NCI-H446 (cell line): ENCODE data around the gene PLCXD1.

Experiments used
- DNase-seq, 2 experiments: peaks; one replicate each; lab custom pipeline; 2025; lab: John Stamatoyannopoulos, UW

PLCXD1 gene

DNA sequence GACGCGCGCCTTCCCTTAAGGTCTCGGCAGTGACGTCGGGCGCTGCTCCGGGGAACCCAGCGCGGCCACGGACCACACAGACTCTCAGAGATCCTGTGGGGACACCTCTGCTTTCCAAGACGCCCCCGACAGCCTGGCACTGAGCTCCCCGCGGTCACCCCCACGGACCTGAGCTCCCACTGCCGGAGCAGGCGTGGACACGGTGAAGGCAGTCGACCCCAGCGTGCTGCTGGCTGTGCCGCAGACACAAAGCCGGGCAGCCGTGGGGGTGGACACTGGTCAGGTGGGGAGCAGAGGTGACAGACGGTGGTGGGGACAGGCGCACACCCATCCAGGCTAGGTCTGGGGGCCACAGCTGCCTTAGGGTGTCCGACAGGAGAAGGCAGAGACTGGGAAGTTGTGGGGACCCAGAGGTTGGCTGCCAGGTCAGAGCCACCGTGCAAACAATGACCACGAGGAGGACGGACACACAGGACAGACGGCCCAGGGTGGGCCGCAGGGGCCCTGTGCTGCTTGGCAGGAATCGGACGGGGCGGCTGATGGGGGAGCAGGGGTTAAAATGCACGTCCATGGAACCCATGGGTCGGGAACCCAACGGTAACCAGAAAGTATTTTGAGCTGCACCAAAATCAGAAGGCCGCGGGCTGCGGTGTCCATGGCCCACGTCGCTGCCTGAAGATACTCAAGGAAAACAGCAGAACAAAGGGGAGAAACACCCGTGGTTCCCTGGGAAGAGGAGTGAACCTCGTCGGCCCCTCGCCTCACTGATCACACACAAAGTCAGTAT lies 54.0 kb downstream of the PLCXD1 start:
- DNase-seq: no peak

DNA sequence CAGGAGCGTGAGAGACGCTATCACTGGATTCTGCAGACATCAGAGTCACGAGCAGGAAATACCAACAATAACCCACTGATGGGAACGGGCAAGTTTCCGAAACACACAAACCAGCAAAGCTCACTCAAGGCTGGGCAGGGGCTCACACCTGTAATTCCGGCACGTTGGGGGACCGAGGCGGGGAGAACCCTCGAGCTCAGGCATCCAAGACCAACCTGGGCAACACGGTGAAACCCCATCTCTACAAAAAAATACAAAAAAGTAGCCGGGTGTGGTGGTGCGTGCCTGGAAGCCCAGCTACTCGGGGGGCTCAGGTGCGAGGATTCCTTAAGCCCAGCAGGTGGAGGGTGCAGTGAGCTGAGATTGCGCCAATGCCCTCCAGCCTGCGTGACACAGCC lies 54.6 kb downstream of the PLCXD1 start:
- DNase-seq: no peak

DNA sequence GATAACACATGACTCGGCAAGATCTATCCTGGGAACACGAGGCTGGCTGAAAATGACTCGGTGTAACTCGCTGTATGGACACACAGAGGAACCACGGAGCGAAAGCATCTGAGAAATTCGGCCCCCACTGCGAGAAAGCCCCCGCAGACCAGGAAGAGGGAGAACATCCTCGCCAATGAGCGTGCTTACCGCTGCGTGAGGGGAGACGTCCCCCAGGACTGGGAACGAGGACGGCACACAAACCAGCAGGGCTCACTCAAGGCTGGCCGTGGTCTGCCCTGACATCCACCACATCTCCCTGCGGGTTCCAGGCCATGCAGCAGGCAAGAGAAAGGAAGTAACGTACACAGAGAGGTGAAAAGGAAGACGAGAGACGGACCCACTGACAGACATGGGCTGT lies 55.0 kb downstream of the PLCXD1 start:
- DNase-seq: no peak

DNA sequence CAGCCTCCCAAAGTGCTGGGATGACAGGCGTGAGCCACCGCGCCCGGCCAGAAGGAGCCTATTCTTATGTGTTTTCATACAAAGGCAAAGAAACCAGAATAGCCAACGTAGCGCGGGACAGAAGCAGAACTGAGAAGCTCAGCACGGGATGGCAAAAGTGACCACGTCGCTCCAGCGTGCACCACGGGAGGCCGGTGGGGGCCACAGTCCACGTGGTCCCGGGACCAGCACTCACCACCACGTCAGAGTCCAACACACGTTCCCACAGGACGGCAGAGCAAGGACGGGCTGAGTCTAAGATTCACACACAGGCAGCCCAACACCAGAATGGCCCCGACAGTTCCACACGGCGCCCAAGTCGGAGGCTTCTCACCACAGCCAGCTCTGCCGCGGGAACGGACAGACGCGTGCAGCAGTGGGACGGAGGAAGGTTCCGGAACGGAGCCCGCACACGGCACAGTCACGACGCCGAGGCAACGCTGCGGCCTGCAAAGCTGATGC lies 56.2 kb downstream of the PLCXD1 start:
- no peak for DNase-seq

DNA sequence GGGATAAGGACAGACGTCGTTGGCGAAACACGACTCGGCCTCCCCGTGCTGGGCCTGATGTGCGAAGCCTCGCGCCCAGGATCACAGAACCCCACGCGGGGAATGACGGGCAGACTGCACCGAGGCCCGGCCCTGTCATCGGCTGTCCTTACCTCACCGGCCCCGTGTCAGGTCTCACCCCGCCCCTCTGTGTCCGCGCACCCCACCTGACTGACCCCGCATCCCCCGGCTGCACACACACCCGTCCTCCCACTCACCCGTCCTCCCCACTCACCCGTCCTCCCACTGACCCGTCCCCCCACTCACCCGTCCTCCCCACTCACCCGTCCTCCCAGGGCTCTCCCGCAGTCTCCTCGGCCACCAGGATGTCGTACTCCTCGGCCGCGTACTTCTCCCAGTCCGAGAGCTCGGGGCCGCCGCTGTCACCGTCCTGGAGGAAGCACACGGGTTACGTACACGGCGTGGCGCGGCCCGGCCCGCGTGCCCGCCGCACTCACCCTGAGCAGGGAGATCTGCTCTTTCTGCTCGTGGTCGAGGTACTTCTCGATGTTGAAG lies 57.2 kb downstream of the PLCXD1 start:
- no peak for DNase-seq

DNA sequence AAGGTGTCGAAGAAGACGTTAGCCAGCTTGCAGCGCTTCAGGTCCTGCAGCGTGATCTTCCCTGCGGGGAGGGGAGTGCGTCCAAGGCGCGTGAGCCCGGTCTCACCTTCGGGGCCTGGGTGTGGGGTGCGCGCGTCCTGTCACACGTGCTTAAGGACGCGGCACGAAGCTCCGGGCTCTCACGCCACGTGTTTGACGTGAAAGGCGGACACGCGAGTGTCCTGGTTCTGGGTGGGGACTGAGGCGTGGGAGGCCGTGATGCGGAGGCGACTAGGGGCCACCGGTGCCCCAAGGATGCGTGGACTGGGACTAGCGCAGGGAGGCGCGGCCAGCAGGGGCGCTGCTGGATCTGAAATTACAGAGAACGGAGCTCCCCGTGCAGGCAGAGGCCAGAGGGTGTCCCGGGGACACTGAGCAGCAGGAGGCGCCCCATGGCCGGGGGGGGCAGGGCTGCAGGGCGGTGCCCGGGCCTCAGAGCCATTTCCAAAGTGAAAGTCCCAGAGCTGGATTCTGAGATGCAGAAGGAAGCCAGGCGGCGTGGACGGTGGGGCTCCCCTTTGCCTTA lies 57.7 kb downstream of the PLCXD1 start:
- DNase-seq: no peak

DNA sequence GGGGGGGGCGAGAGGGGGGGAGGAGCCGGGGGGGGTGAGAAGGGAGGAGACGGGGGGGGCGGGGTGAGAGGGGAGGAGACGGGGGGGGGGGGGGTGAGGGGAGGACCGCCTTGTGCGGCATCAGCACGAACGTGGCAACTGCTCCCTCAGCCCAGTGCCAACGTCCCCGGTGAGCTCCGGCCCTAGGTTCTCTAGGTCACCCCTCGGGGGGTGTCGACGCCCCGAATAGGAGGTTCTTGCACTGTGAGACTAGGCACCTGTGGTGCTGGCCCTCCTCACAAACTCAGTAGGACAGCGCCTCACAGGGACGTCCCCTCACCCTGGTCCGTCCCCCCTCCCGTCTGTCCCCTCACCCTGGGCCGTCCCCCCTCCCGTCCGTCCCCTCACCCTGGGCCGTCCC lies 58.9 kb downstream of the PLCXD1 start:
- no peak for DNase-seq

DNA sequence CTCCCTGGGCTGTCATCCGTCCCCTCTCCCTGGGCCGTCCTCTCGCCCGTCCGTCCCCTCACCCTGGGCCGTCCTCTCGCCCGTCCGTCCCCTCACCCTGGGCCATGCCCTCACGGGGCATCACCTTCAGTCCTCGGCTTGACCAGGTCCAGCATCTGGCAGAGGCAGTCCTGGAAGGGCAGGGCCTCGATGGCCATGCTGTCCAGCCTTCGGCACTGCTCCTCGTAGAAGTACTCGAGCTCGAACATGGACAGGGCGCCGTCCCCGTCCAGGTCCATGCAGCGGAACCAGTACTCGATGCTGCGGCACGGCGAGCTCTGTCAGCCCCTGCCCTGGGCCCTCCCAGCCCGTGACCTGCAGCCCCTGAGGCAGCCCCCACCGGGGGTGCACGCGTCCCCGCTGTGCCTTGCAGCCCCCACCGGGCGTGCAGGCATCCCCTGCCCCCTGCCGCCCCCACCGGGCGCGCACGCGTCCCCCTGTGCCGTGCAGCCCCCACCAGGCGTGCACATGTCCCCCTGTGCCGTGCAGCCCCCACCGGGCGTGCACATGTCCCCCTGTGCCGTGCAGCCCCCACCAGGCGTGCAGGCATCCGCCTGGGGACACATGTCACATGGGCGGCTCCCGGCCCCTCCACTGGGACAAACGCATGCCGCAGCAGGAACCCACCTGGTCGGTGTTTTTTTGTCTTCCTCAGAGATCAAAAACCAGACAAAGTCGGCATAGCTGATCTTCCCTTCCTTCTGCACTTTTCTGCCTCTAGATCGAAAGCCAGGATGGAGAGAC lies 59.7 kb downstream of the PLCXD1 start:
- DNase-seq: no peak

DNA sequence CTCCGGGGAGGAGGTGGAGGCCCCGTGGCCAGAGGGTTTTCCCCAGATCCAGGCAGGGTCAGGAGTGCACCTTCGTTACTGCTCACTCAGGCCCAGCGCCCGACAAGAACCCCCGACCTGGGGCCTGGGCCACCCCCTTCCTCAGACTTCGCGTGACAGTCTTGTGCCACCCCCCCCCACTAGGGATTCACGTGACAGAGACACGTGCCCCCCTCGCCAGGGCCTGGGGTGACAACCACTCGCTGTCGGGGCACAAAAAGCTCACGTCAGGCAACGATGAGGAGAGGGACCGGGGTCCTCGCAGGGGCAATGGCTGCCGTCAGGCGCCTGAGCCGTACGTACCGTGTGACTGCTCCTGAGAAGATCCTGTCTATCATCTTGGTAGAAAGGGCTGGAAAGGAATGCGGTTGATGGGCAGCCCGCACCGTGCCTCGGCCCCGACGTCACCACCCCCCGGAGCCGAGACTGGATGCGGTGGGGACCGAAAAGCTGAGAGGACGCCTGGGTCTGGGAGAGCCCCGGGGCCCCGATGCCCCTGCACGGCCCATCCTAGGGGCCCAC lies 60.4 kb downstream of the PLCXD1 start:
- no peak for DNase-seq

DNA sequence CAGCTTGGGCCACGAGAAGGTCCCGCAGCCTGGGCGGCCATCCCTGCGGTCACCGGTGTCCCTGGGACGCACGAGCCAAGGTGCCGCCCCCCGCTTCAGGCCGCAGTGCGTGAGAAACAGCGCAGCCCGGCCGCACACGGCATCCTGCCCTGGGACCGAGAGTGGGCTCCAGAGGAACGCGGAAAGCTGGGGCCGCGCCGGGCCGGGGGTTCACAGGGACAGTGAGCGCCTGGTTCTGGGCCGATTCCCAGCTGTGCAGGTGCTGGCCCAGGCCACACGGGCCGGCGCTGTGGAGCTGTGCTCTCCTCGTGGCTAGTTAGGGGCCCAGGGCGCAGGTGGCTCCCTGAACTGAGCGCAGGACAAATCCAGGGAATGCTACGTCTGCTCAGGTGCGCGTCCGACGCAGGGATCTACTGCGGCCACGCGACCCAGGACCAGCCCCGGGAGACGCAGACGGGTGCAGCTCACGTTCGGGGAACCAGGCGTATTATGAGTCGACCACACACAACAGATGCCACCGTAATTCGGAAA lies 63.3 kb downstream of the PLCXD1 start:
- no peak for DNase-seq

DNA sequence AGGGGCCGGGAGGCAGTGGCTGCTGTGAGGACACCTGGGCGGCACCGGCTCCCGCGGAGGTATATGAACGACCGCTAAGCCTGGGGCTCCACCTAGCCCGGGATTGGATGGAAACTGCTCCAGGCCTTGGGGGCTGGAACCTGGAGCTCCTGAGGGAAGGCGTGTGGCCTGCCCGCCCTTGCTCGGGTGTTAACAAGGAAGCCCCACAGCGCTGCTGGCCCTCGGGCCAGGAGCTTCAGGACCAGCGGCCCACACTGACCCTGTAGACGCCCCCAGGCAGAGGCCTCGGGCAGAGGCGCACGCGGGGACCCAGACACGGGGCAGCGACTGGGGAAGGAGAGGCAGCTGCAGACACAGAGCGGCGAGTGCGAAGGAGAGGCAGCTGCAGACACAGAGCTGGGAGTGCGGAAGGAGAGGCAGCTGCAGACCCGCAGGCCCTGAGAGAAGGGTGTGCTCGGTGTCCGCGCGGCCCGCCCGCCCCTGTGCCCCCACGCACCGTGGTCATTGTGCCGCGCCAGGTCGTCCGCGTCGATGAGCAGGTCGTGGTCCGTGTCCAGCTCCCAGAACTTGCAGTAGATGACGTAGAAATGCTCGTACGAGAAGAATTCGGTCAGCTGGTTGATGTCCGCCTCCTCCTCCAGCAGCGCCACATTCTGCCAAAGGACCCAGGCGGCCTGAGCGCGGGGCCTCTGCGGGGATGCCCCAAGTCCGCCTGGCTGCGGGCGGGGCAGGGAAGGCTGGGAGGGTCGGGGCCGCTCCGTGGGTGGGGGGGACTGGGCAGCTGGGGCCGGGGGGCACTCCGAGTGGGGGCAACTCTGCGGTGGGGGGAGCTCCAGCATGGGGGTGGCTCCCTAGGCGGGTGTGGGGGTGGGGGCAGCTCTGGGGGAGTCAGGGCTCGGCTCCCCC lies 64.1 kb downstream of the PLCXD1 start:
- DNase-seq: no peak

DNA sequence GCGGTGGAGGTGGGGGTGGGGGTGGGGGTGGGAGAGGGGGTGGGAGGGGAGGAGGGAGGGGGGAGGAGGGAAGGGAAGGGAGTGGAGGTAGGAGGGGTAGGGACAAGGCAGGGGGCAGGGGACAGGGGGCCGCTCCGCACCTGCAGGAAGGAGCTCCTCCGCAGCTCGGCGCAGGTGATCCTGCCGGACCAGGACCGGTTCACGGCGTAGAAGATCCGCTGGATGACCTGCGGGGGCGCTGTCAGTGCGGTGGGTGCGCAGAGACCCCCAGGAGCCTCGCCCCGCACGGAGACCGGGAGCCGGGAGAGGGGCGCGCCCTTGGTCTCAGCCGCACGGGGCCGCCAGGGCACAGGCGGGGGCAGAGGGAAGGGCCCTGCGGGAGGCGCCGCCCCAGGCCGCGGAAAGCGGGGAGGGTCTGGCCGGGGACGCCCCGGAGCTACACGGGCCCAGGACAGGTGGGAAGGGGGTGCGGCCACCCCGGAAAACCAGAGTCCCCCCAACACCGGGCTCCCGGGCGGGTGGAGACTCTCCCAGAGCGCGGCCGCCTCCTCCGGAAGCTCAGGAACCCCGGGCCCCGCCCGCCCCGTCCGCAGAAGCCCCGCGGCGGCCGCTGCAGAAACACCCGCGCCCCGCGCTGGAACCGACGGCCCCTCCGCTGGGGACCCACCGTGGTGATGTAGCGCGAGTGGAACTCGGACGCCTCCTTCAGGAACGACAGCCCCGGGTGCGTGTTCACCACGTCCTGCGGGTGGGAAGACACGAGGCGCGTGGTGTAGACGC lies 65.0 kb downstream of the PLCXD1 start:
- no peak for DNase-seq

DNA sequence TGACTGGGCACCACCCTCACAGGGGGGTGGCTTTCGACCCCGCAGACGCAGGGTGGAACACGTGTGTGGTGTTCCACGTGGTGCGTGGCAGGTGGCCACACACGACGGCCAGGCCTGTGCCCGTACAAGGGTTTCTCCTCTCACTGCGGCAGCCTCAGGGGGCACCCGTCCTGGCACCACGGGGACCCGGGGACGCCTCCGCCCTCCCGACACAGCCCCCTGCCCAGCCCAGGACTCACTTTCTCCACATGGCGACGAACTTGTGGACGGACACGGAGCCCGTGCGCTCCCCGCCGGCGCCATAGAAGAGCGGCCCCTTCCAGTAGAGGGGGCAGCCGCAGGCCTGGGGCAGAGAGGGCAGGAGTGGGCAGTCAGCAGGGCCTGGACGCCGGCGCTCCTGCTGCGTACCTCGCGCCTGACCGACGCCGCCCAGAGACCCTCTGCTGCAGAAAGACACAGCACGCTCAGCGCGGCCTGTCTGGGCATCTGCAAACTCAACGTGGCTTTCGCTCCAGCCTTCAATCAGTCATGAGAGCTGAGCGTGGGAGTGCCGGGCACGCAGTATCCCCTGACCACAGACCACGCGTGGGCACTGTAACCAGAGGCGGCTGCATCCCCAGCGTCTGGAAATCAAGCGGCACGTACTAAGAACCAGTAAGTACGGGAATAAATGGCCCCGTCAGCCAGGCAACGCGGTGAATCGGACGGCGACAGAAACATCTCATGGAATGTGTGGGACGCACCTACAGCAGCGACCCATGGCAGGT lies 66.4 kb downstream of the PLCXD1 start:
- DNase-seq: no peak

DNA sequence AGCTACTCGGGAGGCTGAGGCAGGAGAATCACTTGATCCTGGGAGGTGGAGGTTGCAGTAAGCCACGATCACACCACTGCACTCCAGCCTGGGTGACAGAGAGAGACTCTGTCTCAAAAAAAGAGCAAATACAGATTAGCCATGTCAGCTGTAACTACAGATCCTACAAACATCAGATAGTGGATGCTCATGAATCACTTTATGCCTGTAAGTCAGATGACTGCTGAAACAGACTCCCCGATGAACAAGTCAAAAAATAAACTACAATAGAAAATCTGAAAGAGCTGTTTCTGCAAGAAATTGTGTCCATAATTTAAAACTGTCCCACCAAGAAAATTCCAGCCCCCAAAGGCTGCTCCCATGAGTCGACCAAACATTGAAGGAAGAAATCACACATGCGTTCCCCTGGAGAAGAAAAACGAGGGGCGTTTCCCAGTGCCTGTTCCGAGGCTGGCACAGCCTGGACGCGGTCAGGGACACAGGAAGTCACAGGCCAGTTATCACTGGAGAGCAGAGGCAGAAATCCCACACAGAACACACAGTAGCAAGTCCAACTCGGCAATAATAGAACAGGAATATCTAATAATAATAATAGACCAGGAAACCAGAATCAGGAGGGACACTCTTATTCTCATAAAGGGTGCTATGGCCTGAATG lies 67.4 kb downstream of the PLCXD1 start:
- DNase-seq: no peak

DNA sequence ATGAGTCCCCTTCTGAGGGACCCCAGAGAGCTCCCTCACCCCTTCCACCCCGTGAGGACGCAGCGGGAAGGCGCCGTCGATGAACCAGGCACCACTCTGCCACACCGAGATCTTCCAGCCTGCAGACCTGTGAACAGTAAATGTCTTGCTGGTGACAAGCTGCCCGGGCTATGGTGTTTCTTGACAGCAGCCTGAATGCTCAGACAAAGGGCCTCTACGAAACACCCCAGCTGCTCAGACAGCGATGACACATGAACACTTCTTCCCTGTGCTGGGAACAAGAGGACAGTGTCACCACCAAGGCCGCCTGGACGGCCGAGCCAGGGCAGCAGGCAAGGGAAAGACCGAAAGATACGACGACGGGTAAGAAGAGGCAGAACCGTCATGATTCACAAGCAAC lies 68.0 kb downstream of the PLCXD1 start:
- DNase-seq: no peak

DNA sequence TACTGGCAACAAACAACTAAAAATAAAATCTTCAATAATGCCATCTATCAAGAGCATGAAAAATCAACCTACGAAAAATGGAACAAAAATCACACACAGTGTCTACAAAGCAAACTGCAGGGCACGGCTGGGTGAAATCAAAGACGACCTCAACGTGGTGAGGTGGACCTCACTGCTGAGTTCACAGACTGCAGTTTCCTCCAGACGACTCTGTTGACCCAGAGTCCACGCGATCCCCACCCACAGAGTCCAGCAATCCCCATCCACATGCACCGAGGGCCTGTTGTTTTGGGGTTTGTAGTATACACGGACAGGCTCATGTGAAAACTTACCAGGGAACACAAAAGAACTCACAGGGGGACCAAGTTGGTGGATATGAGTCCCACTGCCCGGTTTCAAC lies 68.5 kb downstream of the PLCXD1 start:
- DNase-seq: no peak

DNA sequence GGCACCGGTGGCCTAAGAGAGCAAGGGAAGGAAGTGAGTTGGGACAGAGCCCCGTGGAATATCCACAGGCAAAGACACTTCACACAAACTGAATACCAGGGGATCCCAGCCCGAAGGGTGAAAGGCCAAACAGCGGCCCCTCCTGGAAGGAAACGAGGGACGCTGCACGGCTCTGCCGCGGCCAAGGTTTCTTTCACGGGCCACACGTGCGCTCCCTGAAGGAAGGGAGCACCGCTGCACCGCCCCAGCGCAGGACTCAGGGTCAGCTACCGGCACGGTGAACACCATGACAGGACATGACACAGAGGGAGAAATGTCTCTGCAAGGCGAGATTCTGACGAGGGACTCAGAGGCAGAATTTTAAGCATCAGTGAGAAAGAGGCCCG lies 69.0 kb downstream of the PLCXD1 start:
- DNase-seq: no peak

DNA sequence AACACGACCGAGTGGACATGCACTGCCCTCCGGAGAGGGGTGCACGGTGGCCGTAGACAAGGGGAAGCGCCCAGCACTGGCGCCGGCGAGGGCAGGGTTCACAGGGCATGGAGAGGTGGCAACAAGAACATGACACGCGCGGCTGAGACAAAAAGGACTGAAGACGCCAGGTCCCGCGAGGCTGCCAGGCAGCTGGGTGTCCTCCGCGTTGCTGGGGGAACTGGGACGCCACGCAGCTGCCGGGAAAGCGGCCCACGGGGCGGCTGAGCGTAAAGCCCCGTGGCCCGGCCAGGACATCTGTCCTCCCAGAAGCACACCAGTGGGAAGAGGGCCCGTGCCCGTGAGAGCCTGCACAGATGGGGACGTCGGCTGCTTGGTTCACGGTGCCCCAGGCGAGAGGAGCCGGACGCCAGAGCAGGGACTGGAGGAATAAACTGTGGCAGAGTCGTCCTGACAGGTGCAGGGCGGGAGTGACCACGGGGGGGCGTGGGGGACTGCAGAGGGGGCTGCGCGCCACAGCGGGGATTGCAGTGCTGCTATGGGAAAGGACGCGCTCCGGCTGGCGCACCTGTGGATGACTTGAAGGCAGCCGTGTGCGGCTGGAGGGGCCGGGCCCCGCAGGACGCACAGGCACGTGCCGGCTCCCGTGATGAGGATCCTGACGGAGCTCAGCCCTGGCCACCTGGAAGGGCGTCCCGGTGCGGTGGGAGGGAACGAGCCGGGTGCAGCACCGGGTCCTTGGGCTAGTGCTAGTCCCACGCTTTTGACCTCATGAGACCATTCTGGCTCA lies 69.5 kb downstream of the PLCXD1 start:
- DNase-seq: no peak
